GM19025 (cell line): ENCODE measurements around the gene GRAMD4.
"Not testable (repeated sequence)": the region's sequence is repeated elsewhere in the genome, so short reads cannot be mapped to it uniquely, and the experiment has no call there.

Experiments
- ATAC-seq: cut with Tn5 transposase; IDR thresholded peaks from one replicate; pipeline ENCODE4 v1.9.1; 2021; ENCODE audit warnings: mild to moderate bottlenecking, low read depth, moderate library complexity; ENCODE audit not compliant: unreplicated experiment

Gene GRAMD4

DNA sequence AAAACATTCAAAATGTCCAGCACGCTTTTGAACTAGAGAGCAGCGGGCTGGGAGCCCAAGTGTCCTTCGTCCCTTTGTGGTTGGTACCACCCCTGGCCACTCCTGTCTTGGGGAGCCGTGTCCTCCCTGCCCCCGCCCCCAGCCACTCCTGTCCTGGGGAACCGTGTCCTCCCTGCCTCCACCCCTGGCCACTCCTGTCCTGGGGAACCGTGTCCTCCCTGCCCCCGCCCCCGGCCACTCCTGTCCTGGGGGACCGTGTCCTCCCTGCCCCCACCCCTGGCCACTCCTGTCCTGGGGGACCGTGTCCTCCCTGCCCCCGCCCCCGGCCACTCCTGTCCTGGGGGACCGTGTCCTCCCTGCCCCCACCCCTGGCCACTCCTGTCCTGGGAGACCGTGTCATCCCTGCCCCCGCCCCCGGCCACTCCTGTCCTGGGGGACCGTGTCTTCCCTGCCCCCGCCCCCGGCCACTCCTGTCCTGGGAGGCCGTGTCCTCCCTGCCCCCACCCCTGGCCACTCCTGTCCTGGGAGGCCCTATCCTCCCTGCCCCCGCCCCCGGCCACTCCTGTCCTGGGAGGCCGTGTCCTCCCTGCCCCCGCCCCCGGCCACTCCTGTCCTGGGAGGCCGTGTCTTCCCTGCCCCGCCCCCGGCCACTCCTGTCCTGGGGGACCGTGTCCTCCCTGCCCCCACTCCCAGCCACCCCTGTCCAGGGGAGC lies 14.9 kb downstream of the GRAMD4 start:
- ATAC-seq, result not testable (repeated sequence)

DNA sequence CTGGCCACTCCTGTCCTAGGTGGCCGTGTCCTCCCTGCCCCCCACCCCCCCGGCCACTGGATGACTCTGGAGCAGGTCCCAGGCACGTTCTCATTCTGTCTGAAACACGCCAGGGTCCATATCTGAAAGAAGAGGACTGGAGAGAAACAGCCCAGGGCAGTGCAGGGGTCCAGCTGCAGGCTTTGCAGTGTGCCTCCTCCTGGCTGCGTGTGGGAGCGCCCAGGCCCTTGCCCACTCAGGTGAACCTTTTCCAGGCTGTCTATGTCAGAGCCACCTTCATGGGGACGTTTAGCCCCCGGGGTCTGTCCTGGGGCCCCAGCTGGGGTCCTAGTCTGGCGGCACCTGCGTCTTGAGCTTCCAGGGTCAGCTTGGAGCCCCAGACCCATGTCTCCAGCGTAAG lies 15.6 kb downstream of the GRAMD4 start:
- no peak for ATAC-seq

DNA sequence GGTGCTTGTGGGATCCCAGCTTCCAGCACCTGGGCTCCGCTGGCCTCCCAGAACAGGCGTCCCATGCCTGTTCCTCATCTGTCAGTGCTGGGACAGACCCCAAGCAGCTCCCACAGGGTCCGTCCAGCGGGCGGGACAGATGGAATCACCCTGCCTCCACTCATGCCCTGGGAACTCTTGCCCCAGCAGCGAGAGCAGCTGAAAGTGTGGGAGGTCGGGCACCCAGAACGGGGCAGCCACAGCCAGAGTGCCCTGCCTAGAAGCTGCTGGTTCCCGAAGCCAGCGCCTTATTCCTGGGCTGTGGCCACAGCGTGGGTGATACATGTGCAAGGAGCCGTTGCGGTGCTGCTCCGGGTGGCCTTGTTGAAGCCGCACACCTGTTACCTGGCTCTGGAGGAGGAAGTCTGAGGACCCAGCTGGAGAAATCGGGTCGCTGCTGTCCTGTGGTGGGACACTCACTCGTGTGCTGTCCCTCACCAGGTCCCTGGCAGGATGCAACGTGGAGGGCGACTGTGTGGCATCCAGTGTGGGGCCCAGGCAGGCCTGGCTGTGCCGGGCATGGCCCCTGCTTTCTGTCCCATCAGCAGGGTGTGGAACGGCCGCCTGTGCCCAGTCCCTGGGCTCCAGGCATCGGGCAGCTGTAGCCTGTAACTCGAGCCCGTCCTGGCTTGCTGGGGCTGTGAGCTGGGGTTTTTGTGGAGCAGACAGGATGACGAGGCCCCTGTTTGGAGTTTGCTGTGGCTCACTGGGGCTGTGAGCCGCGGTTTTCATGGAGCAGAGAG lies 16.2 kb downstream of the GRAMD4 start:
- no peak for ATAC-seq

DNA sequence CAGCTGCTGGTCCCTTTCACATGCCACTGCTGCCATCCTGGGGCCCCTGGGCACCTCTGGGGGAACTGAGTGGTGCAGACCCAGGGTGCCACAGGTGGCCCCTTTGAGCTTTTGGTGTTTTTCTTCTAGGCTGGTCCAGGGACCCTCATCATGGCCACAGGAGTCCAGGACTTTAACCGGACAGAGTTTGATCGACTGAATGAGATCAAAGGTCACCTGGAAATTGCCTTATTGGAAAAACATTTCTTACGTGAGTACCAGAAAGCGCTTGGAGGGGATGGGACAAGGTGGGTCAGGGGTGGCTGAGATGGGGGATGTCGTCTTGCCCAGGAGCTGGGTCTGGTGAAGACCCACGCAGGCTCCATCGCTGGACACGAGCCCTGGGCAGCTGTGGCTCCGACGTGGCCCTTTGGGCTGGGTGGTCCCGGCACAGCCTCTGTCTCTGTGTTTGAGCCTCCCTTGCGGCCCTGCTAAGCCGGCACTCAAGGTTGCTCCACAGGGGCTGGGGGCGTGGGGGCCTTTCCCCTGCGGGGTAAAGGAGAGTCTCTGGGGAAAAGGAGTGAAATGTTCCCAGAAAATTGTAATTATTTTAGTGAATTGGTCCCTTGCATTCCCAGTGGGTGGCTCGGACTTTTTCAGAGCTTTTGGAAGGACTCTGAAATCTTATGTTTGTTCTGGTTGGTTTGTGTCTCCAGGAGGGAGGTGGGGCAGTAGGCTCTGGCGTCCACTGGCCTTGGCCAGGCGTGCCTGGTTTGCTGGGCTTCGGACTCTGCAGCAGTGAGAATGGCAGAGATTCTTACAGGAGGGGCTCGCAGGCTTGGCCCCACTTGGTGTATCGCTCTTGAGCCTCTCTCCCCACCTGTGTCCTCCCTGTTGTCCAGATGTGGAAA lies 17.8 kb downstream of the GRAMD4 start:
- ATAC-seq, result no peak

DNA sequence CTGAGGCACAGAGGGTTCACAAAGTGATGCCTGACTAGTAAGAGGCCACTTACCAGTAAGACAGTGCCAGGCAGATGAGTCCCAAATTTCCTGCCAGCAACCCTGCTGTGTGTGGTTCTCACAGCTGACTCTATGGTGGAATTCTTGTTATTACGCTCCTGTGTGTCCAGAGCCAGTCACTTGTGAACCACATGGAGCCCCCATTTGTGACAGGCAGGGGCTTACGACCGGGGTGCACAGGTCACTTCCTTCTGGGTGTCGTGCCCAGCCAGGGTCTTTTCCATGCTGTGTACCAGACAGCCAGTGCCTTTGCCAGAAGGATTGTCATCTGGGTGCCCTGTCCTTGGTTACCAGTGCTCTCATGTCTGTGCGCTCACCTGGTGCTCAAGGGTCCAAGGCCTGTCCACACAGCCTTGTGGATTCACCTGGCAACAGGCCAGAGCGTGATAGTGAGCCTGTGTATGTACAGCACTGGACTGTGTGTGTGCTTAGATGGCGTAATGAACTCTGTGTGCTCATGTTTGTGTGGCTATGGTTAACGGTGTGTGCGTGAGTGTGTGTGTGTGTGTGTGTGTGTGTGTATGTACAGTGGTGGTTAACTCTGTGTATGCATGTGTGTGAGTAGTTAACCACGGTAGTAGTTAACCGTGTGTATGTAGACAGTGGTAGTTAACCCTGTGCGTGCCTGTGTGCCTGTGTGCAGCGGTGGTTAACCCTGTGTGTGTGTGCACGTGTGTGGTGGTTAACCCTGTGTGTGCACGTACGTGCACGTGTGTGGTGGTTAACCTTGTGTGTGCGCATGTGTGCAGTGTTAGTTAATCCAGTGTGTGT lies 18.6 kb downstream of the GRAMD4 start:
- no peak for ATAC-seq

DNA sequence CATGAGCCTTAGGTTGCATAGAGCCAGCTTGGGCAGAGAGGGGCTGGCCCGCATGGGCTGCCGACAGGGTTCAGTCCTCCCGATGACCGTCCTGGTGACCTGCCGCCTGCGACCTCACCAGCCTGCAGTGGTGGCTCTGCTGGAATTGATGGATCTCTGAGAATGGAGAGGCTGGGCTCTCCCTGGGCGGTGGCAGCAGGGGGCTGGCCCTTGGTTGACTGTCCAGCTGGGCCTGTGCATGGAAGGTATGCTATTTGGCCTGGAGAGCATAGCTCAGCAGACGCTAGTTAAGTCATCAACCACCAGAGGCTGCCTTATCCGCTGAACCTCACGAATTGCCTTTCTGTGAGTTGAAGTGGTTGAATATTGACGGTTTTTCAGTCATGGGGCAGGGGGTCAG lies 19.7 kb downstream of the GRAMD4 start:
- ATAC-seq, result no peak

DNA sequence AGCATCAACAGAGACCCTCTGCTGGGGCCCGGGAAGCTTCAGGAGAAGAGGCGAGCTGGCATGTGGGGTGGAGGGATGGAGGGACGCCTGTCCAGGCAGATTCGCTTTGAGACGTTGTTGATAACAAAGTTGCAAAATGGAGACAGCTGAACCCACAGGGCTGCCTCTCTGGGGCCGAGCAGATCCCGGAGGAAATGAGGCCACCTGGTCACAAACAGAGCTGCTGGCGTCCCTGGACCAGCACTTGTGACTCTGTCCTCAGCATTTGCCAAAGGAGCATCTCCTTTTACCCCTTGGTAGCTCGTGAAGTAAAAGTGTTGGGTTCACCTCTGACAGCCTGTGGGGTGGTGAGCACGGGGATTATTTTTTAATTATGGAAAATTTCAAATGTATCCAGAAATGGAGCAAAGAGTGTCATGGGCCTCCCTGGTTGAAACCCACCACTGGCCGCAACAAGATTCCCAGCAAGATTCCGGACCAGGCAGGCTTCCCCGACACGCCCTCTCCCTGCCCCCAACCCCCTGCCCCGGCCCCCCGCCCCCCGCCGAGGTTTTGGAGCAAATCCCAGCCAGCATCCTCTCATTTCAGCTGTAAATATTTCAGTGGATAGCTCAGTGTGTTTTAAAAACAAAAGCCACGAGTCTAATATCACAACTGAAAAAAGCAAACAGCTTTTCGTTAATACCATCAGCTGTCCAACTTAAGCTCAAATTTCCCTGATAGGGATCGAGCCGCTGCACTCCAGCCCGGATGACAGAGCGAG lies 20.3 kb downstream of the GRAMD4 start:
- ATAC-seq, result no peak

DNA sequence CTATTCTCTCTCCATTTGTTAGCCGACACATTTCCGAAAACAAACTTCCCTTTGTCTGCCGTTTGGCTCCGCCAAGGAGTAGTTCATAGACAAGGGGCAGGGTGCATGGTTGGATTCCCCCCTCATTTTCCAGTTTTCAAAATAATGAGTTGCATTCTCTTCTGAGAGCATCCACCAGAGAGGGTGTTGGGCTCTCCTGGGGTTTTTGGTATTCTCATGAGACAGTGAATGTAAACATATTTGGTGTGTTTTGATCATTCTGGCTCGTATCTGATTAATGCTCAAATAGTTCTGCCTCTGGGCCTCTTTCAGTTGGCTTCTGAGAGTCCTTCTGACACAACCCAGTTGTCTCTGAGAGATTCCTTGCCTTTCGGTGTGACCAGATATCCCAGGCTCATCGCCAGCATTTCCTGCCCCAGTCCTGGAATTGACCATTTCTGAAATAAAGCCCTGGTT lies 21.7 kb downstream of the GRAMD4 start:
- no peak for ATAC-seq

DNA sequence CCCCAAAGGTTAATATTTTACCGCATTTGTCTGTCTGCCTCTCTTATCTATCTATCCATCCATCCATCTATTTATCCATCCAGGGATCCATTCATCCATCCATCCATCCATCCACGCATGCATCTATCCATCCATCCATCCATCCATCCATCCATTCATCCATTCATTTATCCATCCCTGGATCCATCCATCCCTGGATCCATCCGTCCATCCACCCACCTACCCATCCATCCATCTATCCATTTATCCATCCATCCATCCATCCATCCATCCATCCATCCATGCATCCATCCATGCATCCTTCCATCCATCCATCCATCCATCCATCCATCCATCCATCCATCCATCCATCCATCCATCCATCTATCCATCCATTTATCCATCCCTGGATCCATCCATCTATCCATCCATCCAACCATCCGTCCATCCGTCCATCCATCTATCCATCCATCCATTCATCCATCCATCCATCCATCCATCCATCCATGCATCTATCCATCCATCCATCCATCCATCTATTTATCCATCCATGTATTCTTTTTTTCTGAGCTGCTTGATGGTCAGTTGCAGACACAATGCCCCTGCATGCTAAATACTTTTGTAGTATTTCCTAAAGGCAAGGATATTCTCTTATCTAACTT lies 22.8 kb downstream of the GRAMD4 start:
- not testable (repeated sequence) for ATAC-seq

DNA sequence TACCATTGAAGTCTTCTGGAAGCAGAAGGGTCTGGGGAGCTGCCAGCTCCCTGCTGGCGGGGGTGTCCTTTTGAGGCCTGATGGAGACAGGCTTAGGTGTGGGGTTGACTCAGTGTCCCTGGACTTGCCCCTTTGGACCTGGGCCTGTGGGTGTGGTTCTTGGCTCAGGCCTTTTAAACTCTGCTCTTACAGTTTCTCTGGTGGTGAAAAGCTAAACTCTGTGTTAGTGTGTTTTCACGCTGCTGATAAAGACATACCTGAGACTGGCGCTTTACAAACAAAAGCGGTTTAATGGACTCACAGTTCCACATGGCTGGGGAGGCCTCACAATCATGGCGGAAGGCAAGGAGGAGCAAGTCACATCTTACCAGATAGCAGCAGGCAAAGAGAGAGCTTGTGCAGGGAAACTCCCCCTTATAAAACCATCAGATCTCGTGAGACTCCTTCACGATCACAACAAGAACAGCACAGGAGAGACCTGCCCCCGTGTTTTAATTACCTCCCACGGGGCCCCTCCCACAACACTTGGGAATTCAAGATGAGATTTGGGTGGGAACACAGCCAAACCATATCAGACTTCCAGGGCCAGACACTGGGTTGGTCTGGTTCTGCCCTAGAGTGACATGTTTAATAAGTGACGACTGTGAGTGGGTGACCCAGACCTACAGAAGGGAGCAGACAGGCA lies 26.5 kb downstream of the GRAMD4 start:
- no peak for ATAC-seq

DNA sequence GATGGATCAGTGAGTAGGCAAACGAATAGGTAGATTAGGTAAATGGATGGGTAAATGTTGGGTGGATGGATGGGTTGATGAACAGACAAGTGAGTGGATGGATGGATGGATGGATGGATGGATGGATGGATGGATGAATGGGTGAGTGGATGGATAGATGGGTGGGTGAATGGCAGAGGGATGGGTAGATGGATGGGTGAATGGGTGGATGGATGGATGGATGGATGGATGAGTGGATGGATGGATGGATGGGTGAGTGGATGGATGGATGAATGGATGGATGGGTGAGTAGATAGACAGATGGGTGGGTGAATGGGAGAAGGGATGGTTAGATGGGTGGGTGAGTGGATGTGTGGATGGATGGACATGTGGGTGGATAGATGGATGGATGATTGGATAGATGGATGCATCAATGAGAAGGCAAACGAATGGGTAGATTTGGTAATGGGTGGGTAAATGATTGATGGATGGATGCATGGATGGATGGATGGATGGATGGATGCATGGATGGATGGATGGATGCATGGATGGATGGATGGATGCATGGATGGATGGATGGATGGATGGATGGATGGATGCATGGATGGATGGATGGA lies 28.1 kb downstream of the GRAMD4 start:
- not testable (repeated sequence) for ATAC-seq

DNA sequence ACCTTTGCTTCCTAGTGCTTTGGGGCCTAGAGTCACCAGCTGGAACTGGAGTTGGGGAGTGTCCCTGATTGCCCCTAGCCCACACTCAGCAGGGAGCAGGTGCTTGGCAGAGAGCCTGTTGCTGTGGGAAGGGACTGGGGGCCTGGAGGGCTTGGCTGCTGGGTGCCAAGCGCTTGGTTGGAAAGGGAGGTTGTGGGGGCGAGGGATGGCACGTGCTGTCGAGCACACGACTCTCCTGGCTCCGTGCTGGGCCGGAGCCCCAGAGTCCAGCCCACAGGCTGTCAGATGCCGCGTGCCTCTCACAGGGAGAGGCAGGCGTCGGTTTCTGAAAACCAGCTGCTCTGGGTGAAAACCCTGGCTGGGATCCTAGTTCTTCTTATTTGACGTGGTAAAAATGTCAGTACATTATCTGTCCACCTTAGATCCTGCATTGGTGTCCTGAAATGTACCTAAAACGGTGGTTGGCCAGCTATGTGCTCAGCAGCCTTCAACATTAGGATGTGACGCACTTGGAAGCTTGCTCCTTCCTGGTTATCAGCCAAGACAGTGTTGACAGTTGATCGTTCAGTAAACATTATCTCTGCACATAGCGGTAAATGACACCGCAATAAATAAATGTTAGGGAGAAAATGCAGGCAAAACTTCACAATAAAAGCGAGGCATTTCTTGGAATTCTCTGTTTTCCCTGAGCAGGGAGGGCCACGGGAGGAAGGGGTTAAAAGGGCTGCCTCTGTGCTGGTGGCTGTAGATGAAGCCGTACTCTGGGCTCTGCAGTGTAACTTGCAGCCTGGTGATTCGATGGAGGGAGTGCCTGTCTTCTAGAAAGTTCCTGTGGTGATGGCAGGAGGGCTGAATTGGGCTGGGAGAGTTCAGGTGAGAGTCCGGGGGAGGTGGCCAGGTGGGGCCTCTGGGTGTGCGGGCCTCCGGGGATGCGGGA lies 29.2 kb downstream of the GRAMD4 start:
- no peak for ATAC-seq

DNA sequence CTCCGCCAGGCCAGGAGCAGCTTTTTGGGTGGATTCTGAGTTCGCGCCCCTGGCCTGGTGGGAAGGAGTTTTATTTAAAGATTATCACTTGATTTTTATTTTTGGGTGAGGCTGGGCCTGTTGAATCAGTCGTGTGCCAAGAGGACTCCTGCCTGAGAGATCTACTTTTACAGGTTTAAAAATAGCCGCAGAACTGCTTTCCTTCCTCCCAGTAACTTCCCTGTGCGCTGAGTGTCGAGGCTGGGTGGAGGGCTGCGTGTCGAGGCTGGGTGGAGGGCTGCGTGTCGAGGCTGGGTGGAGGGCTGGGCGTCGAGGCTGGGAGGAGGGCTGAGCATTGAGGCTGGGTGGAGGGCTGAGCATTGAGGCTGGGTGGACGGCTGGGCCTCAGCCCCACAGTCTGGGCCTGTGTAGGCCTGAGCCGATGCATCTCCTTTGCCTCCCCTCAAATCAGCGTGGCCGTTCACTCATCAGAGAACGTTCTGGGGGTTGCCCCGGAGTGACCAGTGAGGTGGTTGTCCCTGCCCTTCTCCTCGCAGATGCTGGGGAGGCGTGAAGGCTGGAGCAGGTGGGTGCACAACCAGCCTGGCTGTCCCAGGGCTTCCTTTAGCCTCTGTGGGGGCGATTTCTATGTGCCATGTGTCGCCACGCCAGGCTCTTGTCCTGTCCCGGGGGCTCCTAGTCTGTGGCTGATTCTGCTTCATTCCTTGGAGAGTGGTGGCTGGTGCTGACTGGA lies 30.1 kb downstream of the GRAMD4 start:
- ATAC-seq, result no peak

DNA sequence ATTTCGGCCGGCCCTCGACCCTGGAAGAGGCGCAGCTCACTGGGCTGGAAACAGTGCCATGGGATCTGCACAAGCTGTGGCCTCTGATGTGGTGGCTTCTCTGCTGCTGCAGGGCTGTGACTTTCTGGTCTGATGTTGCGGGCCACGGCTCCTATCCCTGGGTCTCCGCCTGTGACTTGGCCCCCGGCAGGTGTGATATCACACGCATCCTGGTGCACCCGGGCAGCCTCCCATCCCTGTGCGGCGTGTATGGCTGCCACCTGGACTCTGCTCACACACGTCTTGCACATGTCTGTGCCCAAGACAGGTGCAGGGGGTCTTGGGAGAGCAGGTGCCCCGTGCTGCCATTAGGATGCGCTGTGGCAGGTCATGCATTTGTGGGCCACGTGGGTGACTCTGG lies 31.1 kb downstream of the GRAMD4 start:
- no peak for ATAC-seq

DNA sequence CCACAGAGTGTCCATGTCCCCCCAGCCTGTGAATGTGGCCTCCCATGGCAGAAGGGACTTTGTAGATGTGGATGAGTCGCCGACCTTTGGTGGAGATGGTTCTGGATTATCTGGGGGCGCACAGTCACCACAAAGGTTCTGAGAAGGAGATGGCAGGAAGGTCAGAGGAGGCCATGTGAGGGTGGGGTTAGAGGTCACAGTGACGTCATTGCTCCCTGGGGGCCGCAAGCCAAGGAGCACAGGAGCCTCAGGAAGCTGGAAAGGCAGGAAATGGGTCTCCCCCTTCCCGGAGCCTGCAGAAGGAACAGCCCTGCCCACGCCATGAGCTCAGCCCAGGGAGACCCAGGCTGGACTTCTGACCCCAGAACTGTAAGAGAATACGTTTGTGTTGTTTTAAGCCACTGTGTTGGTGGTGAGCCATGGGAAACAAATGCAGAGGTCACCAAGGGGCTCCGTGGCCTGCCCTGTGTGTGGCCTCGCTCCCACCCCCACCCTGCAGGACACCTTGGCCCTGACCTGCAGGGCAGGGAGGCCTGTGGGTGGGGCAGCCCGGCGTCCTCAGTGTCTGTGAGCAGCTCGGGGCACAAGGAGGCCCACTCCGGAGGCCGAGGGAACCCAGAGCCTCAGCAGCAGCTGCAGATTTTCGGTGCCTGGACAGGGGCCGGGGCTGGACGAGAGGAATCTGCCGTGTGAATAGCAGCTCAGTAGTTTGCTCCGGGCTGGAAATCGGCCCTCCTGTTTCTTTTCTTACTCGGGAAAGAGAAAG lies 32.1 kb downstream of the GRAMD4 start:
- ATAC-seq, result no peak
